GM18951 (cell line): ENCODE results near the gene RANBP3.

ENCODE experiments used
- POLR2A ChIP-seq: IDR thresholded peaks from 4 replicates; pipeline ENCODE4 v1.6.1; 2011; ENCODE audit warnings: mild to moderate bottlenecking; ENCODE audit not compliant: insufficient read length, insufficient read depth; ENCODE audit errors: extremely low read depth
- in situ Hi-C: fragments of 300-500 bp; cut with MboI; formaldehyde crosslinking; loops from one replicate; pipeline ENCODE4 v1.12.0; 2022; ENCODE audit warnings: low sequenced_read_pairs, mixed read lengths, inconsistent platforms; ENCODE audit not compliant: unreplicated experiment

Gene RANBP3

GRCh38 chr19:5908773-5909442, 69.0 kb downstream of the RANBP3 start:
- in situ Hi-C loops: no loop called here

GRCh38 chr19:5907241-5907640, 70.7 kb downstream of the RANBP3 start:
- in situ Hi-C loops: no loop called here
- no peak for TF ChIP-seq POLR2A

More at GRCh38 chr19:5908773-5909442, 69.0 kb downstream of the RANBP3 start:
- TF ChIP-seq POLR2A: no peak

GRCh38 chr19:5905114-5905778, 72.7 kb downstream of the RANBP3 start:
- in situ Hi-C loops: no loop called here
- no peak for TF ChIP-seq POLR2A

- in situ Hi-C loops: no loop called here
- peak; percentile 79 for TF ChIP-seq POLR2A
Observed at GRCh38 chr19:5904352-5905113, 73.4 kb downstream of the RANBP3 start, which contains the start of gene VMAC. TSS of gene VMAC (plus strand) at chr19:5904872. CDS start at chr19:5904891, 19 bp downstream.

GRCh38 chr19:5903624-5904351, 74.2 kb downstream of the RANBP3 start, which contains the start of gene NDUFA11:
TSS of gene NDUFA11 (minus strand) at chr19:5903790. CDS start at chr19:5903708, 82 bp downstream.
- in situ Hi-C loops: no loop called here

GRCh38 chr19:5903056-5903623, 74.8 kb downstream of the RANBP3 start:
- no peak for TF ChIP-seq POLR2A
- in situ Hi-C loops: no loop called here

More at GRCh38 chr19:5903624-5904351, 74.2 kb downstream of the RANBP3 start, which contains the start of gene NDUFA11:
- peak; percentile 90 for TF ChIP-seq POLR2A

- in situ Hi-C loops: no loop called here
- no peak for TF ChIP-seq POLR2A
Observed at GRCh38 chr19:5900976-5901375, 77.0 kb downstream of the RANBP3 start.

- in situ Hi-C loops: no loop called here
- TF ChIP-seq POLR2A: no peak
Observed at GRCh38 chr19:5899728-5900526, 78.0 kb downstream of the RANBP3 start.

GRCh38 chr19:5897189-5897969, 80.6 kb downstream of the RANBP3 start:
- in situ Hi-C loops: no loop called here
- no peak for TF ChIP-seq POLR2A

- no peak for TF ChIP-seq POLR2A
- in situ Hi-C loops: no loop called here
Observed at GRCh38 chr19:5896365-5897076, 81.4 kb downstream of the RANBP3 start.

GRCh38 chr19:5895890-5896289, 82.0 kb downstream of the RANBP3 start:
- in situ Hi-C loops: no loop called here
- TF ChIP-seq POLR2A: no peak

- no peak for TF ChIP-seq POLR2A
- in situ Hi-C loops: no loop called here
Observed at GRCh38 chr19:5895409-5895808, 82.5 kb downstream of the RANBP3 start.
